C4-2B (cell line): ENCODE results near the gene MACF1.

Experiments used
- H3K27ac ChIP-seq: fragments of 450-650 bp; 2 replicates; pipeline ENCODE4 v1.5.1; 2017
- ZFX ChIP-seq: fragments of 450-650 bp; IDR thresholded peaks from 2 replicates; pipeline ENCODE4 v1.6.1; 2017
- TF ChIP-seq, protein P1 (sequence below): fragments of 450-650 bp; conservative IDR thresholded peaks from 2 replicates; pipeline ENCODE4 v1.5.1; 2017; ENCODE audit warnings: mild to moderate bottlenecking

Gene MACF1

DNA sequence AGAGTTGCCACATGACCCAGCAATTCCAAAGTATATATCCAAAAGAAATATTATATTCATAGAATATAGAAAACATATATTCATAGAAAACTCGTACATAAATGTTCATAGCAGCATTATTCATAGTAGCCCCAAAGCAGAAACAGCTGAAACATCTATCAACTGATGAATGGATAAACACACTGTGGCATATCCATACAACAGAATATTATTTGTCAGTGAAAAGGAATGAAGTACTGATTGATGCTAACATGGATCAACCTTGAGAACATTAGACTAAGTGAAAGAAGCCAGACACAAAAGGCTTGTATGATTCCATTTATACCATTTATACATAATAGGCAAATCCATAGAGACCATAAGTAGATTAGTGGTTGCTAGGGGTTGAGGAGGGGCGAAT is 21.7 kb upstream of the MACF1 start:
- no peak overlapping the region for H3K27ac ChIP-seq

GRCh38 chr1:39183503-39184353 is 20.8 kb upstream of the MACF1 start:
- H3K27ac ChIP-seq: no peak overlapping the region
- TF ChIP-seq, protein P1, sequence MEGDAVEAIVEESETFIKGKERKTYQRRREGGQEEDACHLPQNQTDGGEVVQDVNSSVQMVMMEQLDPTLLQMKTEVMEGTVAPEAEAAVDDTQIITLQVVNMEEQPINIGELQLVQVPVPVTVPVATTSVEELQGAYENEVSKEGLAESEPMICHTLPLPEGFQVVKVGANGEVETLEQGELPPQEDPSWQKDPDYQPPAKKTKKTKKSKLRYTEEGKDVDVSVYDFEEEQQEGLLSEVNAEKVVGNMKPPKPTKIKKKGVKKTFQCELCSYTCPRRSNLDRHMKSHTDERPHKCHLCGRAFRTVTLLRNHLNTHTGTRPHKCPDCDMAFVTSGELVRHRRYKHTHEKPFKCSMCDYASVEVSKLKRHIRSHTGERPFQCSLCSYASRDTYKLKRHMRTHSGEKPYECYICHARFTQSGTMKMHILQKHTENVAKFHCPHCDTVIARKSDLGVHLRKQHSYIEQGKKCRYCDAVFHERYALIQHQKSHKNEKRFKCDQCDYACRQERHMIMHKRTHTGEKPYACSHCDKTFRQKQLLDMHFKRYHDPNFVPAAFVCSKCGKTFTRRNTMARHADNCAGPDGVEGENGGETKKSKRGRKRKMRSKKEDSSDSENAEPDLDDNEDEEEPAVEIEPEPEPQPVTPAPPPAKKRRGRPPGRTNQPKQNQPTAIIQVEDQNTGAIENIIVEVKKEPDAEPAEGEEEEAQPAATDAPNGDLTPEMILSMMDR: peak; percentile 57
- no peak; the same call in 1 of the 2 replicates for TF ChIP-seq ZFX

More for the DNA sequence above, 21.7 kb upstream of the MACF1 start:
- TF ChIP-seq, protein P1: no peak
- no peak for TF ChIP-seq ZFX

GRCh38 chr1:39184354-39184818 is 20.1 kb upstream of the MACF1 start:
- no peak for TF ChIP-seq ZFX
- TF ChIP-seq, protein P1: no peak

GRCh38 chr1:39187275-39188046 is 17.0 kb upstream of the MACF1 start:
- TF ChIP-seq, protein P1: no peak
- no peak for TF ChIP-seq ZFX
- no peak overlapping the region for H3K27ac ChIP-seq

More at GRCh38 chr1:39184354-39184818, 20.1 kb upstream of the MACF1 start:
- H3K27ac ChIP-seq: no peak overlapping the region

DNA sequence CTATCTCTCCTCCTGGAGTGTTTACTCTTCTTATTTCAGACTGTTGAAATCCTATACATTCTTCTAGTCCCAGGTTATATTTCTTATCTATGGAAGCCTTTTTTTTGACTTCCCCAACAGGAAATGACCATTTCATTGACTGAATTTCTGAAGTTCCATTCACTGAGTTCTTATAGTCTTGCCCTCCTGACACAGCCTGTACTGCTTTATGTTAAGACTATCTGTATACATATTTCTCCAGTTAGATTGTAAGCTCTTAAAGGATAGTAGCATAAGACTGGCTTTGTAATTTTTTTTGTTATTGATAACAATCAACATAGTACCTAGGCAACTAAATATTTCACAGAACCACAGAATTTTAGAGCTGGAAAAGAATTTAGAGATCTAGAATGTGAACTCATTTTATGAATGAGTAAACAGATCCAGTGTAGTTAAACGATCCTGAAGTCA is 14.9 kb upstream of the MACF1 start:
- TF ChIP-seq, protein P1: no peak
- no peak for TF ChIP-seq ZFX

DNA sequence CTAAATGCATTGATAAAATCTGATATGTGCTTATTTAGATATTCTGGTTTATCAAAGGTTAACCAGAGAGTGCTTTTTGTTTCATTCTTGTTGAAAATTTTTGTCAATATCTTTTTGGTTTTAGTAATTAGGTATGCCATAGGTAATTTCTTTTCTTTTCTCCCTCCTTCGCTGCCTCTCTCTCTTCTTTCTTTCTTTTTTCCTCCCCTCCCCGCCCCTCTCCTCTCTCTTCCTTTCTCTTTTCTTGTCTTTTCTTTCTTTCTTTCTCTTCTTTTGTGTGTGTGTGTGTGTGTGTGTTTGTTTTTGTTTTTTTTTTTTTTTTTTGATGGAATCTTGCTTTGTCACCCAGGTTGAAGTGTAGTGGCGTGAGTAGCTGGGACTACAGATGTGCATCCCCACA is 14.4 kb upstream of the MACF1 start:
- TF ChIP-seq, protein P1: no peak
- TF ChIP-seq ZFX: no peak
- H3K27ac ChIP-seq: no peak overlapping the region

More for the DNA sequence above, 14.9 kb upstream of the MACF1 start:
- H3K27ac ChIP-seq: no peak overlapping the region
